Cerebellar cortex (tissue), 1 donor: ENCODE measurements around the gene TTLL10.

ENCODE experiments used
- DNase-seq: peaks from one replicate; pipeline ENCODE4 v3.0.0-alpha.2; 2015; ENCODE audit warnings: low spot score

Gene TTLL10, protein sequence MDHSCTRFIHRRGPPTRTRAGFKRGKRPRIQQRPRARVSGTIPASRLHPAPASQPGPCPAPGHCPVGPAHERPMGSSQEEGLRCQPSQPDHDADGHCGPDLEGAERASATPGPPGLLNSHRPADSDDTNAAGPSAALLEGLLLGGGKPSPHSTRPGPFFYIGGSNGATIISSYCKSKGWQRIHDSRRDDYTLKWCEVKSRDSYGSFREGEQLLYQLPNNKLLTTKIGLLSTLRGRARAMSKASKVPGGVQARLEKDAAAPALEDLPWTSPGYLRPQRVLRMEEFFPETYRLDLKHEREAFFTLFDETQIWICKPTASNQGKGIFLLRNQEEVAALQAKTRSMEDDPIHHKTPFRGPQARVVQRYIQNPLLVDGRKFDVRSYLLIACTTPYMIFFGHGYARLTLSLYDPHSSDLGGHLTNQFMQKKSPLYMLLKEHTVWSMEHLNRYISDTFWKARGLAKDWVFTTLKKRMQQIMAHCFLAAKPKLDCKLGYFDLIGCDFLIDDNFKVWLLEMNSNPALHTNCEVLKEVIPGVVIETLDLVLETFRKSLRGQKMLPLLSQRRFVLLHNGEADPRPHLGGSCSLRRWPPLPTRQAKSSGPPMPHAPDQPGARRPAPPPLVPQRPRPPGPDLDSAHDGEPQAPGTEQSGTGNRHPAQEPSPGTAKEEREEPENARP

DNA sequence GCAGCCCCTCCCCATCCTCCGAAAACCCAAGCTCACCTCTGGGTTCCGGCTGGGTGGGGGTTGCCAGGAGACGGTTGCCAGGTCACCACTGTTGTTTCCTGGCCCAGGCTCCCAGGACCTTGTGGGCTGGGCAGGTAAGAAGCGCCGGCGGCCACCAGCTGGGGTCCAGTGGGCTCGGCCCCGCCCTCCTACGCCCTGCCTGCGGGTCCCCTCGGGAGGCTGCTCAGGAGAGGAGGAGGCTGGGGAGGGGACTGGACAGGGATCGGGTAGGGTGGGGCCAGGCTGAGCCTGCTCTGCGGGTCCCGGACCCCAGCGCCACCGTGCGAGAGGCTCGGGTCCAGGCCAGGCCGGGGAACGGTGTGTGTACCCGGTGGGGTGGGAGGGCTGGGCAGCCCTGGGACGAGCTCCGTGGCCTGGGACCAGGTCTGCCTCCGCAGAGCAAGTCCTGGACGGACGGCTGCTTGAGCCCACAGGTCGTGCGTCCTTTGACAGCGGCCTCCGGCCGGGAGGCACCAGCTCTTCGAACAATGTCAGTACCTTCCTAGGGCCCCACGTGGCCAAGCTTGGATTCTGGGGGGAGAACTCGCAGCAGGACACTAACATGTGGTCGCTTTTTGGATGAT lies at the start of gene TTLL10:
TTLL10 (plus strand) TSS at position 88 of the 623 bp plus-strand sequence. CDS start 5,336 bp downstream, outside the sequence.
- no peak for DNase-seq

DNA sequence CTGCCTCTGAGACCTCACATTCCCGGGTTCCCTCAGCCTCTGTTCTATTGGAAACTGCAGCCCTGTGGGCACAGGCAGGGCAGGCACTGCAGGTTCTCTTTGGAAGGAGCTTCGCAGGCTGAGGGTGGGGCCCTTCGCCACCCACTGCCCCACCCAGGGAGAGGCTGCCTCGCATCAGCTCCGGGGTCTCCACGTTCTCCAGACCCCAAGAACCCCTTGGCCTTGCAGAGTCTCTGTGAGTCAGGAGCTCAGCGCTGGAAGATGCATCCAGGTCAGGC lies 49.2 kb upstream of the TTLL10 start:
- no peak for DNase-seq

DNA sequence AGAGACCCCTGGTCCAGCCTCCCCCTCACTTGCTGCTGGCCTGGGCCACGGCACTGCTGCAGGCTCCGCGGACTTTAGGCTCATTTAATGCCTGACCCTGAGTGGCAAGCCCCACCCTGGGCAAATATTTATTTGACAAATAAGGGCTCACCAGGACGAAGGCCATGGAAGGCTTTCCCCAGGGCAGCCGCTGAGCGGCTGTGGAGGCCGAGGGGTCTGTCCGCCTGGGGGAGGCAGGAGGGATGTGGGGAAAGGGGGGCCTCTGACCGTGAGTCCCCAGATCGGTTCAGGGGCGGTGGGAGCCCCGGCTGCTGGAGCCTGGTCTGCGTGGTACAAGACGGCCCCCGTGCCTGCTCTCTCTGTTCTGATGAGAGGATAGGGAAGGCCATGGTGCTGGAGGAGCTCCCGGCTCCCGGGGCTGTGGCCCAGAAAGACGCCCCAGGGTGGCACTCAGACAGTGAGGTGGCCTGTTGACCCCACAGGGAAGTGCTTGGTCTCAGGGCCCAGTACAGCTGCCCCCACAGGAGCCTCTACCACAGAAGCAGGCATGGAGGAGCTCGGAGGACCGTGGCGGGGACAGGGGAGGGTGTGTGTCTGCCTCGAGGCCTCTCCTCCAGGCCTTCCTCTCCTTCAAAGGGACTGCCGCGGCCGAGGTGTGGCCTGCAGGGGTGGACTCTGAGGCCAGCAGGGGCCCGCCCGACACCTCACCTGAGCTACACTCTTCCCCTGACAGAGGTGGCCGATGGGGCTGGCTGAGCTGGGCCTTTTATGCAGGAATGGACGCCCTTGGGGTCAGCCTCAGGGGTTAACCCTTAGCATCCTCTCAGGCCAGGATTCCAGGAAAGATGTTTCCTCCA lies 48.7 kb upstream of the TTLL10 start:
- DNase-seq = no peak

DNA sequence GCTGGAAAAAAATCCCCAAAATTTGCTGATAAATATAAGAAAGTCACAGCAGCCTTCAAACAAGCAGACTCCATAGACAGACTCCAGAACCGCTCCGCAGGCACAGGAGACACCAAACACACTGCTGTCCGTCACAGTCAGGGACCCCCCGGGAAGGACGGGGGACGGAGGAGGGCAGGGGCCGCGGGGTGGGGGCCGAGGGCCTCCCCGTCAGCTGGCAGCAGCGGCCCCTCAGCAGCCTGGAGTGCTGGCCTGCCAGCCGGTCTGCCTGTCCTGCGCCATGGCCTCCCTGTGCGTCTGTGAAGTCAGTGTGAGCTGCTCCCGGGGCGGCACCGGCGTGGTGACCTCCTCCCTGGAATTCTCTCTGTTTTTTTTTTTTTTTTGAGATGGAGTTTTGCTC lies 47.7 kb upstream of the TTLL10 start:
- DNase-seq = no peak

DNA sequence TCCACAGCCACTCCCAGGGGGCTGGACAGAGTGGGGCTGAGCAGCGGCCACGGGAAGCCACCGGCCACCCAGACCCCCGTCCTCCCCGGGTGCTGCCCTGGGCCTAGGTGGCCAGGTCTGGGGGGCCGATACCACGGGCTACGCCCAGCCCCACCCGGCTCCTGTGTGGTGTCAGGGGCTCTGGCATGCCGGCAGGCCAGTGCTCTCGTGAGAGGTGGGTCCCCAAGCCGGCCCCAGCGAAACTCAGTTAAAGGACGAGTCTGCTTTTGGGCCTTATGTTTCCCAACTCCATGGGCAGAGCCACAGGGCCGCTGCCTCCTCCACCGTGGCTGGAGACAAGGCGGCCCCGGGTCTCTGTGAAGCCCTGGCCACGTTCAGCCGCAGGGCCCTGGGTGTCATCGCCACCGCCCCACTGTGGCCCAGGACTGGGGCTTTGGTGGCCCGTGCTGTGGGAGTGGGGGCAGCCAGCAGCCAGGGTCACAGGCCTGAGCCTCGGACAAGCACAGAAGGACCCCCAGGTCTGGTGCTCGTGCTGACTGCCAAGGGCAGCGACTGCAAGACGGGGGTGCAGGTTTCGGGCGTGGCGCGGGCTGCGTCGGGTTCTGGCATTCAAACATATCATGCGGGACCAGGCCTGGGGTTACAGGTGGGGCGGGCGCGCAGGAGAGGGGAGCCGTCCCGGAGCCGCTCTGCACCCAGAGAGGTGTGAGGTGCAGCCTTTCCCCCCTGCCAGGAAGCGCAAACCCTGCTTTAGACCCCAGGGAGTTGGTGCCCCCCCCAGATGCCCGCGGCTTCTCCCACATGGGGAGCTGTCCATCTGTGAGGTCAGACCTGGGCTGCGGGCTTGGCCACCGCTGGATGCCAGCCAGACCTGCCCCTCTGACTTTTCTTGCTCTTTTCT lies 45.9 kb upstream of the TTLL10 start:
- no peak for DNase-seq

DNA sequence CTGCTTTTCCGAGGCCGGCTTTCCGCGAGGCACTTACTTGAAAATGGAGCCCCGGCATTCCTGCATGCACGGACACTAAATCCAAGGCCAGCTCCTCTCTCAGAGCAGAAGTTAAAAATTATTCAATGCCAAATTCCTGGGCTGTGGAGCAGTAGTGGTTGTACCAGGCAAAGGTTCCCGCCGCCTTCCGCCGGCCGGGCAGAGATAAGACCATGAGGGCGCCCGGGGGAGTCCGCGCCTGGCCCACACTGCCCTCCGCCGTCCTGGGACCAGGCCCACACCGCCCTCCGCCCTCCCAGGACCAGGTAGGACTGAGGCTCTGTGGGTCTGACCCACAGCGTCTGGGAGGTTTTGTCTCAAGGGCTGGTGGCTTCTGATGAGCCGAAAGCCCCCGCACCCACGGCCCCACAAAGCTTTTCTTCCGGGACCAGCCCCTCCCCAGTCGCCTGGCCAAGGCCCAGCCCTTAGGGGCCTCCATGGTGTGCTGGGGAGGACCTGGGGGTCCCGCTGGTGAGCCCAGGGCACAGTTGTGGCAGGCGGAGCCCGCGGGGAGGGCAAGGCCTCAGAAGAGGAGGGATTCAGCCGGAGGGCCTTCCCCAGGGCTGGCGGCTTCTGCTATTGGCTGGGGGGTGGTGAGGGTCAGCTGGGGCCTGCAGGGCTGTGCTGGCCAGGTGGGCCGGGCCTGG lies 45.1 kb upstream of the TTLL10 start:
- no peak for DNase-seq

DNA sequence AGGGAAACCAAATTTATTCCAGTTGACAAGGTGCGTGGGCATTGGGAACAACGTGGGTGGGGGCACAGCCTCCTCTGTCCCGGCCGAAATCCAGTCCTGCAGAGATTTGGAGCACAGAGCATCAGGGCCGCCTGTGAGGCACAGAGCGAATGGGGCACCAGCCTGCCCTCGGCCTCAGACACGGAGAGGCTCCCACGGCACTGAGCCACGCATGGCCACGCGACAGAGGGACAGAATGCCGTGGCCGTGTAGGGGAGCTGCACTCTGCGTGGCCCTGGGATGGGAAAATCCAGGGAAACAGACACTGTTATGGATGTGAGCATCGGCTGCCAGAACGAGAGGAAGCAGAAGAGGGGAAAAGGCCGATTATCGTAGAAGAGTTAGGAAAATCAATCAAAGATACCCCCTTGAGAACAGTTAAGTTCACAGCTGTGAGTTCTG lies 44.3 kb upstream of the TTLL10 start:
- no peak for DNase-seq

DNA sequence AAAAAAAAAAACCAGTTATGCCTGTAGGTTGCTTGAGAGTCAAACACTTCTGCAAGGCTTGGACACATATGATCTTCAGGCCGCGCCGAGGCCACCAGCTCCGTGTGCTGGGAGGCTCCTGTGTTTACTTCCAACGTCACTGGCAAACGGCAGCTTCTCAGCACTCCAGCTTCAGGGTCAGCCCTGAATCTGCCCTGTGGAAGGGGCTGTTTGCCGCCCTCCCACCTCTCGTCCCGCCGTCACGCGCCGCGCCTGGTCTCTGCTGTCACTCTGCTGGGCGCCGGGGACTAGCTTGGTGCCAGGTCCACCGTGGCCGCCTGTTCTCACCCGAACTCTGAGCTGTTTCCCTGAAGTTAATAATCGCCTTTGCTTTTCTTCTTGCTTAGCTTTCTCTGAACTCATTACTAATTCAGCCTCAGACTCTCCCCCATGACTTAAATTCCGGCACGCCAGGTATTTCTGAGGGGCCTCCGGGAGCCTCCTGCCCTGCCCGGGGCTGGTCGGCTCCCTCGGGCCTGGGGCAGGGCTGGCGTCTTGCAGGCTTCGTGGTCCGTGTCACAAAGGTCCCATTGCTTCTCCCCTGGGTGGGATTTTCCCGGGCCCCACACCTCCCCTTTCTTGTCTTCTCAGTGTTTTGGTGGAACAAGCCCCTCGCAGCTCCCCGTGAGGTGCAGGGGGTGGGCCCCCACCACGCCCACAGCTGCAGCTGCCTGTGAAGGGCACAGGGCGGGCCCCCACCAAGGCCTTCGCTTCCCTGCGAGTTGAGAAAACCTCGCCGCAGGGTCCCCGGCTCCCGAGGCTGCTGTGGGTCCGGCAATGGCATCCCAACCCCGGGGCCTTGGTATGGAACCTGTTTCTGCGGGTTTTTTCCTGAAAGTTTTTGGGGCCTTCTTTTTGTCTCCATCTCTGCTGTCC lies 43.2 kb upstream of the TTLL10 start:
- DNase-seq = no peak

DNA sequence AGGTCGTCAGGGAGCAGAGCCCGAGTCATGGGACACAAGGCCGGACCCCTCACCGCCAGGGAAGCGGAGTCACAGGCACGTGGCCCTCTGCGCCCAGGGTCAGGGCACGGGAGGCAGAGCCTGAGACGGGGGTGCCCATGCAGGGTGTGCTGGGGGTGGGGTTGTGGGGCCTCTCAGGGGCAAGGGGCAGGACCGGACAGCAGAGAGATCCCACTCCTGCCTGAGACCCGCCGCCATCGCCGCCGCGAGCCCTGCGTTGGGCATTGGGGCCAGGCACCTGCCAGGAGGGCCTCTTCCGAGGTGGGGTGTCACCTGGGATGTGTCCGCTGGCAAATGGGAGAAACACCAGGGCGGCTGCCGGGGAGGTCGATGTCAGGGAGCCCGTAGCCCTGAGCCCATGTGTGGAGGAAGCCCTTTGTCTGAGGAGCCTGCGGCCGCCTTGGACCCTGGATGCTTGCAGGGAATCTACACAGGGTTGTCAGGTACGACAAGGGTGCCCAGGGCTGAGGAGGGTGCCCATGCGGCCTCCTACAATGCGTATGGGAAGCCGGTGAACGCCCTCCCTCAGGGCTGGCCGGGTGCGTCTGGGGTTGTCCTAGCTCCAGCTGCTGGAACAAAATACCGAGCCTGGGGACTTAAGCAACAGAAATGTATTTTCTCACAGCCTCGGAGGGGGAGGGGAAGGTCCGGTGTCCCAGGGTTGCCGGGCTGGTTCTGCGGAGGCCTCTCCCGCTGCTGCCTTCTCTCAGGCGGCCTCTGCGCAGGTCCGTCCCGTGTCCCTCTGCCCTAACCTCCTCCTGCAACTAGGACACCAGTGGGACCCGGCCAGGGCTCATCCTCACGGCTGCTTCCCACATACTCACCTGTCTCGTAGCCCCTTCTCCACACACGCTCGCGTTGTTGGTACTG lies 41.4 kb upstream of the TTLL10 start:
- DNase-seq = no peak

DNA sequence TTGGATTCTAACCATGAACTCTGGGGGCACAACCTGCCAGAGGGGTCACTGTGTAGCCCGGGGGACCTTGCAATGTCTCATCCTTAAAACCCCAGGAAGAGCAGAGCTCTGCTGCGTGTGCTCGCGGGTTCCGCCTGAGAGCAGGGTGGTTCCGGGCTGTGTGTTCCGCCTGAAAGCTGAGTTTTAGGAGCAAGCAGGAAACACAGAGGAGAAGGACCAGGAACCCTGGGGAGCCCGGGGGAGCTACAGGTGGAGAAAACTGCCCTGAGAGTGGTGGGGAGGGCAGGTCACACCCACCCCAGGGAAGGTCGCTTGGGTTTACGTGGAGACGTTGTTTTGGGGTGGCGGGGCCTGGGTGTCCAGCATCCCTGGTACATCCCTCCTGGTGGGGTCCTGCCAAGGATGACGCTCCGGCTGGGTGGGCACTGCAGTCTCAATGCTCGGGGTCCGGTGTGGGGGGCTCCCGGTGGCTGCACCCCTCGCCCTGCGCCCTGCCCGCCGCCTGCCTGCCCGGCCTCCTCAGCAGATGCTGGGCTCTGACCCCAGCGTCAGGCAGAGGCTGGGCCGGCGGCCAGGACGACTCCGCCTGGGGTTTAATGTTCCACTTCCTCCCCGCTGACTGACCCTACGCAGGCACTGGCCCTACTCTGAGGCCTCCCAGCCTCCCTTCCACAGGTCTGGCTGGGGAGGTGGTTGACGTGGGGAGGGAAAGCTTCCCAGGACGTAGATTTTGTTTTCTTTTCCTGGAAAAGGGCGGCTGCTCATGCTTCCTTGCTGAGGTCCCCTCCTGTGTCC lies 40.5 kb upstream of the TTLL10 start:
- no peak for DNase-seq

DNA sequence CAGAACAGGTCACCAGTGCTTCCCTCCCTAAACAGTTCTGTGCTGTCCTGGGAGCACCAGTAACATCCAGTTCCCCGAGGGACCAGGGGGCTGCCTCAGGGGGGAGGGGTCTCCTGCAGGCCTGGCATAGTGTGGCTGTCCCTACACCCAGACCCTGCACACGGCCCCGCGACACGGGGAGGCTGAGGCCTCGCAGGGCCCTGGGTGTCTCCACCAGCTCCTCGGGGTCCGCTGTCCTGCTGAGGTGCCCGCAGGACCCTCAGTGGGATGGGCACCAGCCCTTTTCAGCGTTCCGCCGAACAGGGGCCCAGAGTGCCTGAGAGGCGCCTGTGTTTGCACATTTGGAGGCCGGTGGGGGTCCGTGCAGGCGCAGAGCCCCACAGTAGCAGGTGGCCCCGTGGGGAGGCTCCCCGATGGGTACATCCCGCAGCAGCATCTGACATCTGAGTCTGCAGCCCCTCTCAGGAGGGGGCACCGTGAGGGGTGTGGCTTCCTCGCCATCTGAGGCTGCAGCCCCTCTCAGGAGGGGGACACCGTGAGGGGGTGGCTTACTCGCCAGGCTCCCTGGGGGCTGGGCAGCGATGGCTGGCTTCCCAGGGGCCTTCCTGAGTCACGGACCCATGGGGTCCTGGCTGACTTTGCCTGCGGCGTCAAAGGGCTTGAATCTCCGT lies 39.2 kb upstream of the TTLL10 start:
- DNase-seq = no peak

DNA sequence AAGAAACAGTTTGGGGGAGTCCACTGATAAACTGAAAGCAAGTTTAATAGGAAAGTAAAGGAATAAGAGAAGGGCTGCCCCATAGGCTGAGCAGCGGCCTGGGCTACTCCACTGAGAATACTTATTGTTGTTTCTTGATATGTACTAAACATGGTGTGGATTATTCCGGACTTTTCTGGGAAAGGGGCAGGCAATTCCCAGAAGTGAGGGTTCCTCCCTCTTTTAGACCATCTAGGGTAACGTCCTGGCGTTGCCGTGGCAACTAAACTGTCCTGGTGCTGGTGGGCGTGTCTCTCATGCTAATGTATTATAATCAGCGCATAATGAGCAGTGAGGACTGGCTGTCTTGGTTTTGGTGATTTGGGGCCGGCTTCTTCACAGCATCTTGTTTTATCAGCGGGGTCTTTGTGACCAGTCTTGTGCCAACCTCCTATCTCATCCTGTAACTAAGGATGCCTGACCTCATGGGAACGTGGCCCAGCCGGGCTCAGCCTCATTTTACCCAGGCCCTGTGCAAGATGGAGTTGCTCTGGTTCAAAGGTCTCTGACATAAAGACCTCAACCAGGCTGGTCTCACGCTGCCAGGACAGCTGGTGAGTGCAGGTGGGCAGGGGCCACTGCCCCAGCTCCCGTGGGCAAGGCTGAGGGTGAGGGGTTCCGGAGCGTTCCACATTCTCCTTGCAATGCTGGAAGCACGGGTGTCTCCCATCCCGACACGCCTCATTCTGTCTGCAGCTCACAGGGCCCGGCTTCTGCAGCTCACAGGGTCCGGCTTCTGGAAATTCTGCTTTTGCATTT lies 38.1 kb upstream of the TTLL10 start:
- no peak for DNase-seq

DNA sequence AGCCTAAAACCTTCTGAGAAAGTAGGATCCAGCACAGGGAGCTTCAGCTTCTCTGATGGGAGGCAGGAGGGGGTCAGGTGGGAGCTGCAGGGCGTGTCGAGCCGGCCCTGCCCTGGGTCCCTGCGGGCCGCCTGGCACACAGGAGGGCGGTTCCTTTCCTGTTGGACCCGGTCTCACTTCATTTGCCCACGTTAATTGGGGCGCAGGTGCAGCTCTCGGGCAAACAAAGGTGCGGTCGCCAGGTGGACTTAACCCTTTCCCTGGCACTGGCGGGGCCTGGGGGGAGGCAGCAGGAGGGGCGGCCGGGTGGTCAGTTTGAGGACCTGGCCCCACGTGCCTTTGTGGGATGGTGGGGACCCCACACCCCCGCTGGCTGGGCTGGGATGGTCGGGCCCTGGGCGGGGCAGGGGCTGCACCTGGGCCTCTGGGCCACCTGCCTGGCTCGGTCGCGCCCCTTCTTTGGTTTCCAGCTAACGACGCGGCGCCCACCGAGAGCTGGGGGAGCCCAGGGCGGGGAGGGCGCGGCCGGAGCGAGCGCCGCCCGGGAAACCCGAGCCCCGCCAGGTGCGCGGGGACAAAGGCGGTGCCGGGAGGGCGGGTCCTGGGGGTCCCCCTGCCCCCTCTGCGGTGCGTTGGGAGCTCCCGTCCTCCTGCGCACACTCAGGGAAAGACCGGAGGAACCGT lies 37.0 kb upstream of the TTLL10 start:
- DNase-seq = no peak

DNA sequence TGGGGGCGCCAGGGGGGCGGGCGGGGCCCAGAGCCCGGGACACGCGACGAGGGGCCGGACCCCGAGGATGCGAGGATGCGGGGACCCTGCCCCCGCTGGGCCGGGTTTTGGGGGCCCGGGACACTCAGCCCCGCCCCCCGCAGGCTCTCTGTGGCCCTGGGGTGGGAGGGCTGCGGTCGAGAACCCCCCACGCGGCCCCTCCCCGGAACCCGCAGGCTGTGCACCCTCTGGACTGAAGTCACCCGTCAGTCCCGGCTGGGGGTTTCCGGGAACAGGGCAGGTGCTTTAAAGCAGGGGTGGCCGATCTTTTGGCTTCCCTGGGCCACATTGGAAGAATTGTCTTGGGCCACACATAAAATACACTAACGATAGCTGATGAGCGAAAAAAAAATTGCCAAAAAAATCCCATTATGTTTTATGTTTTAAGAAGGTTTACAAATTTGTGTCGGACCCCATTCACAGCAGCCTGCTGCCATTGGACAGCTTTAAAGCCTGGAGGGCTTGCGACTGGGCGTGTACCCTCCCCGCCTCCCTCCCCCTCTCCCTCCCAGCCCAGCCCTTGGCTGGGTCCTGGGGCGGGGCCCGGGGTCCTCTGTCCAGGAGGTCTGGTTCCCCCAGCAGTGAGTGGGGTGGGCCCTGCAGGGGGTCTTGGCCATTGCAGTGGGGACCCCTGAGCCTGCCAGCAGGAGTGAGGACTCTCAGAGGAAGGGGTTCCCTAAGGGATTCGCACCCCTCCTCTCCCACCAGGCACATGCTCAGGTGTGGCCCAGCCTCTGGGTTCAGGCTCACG lies 36.2 kb upstream of the TTLL10 start:
- DNase-seq = no peak

DNA sequence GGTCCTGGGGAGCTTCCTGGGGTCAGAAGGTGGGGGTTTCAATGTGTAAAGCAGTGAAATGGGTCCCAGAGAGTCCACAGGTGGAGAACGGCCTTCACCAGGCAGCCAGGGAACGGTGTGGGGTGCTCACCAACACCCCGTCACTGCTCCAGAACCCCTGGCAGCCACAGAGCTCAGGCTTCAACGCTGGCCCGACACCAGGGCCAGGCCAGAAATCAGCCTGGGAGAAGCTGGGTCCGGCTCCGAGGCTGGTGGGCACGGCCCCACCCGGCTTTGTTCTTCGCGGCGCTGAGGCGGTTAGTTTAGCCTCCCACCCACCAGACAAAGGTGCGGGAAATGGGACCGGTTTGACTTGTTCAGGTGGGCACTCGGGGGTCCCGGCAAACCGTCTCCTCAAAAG lies 33.0 kb upstream of the TTLL10 start:
- DNase-seq = no peak
